Measurements from ENCODE around the gene IL20.

The IL20 gene, protein sequence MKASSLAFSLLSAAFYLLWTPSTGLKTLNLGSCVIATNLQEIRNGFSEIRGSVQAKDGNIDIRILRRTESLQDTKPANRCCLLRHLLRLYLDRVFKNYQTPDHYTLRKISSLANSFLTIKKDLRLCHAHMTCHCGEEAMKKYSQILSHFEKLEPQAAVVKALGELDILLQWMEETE

DNA sequence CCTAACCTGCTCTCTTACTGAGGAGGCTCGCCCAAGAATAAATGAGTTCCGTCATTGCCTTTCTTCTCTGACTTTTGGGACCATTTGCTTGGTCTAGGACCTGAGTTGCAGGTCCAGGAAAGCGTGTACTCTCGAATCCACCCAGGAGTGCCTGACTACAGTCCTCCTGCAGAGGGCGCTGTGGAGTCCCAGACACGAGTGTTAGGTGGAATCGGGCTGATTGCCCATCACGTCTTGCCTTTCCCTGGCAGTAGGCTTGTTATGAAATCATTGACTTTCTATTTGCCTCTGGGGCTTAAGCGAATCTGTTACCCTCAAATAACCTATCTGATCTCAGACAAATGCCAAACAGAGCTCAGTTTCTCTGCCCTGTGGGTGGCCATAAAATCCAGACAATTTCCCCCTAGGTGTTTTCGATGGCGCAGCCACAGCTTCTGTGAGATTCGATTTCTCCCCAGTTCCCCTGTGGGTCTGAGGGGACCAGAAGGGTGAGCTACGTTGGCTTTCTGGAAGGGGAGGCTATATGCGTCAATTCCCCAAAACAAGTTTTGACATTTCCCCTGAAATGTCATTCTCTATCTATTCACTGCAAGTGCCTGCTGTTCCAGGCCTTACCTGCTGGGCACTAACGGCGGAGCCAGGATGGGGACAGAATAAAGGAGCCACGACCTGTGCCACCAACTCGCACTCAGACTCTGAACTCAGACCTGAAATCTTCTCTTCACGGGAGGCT lies at the start of gene IL20:
Gene IL20 (plus strand): TSS at position 685 of the 733 bp plus-strand sequence. CDS start 230 bp downstream, outside the sequence.
- peak; percentile 88 for DNase-seq

DNA sequence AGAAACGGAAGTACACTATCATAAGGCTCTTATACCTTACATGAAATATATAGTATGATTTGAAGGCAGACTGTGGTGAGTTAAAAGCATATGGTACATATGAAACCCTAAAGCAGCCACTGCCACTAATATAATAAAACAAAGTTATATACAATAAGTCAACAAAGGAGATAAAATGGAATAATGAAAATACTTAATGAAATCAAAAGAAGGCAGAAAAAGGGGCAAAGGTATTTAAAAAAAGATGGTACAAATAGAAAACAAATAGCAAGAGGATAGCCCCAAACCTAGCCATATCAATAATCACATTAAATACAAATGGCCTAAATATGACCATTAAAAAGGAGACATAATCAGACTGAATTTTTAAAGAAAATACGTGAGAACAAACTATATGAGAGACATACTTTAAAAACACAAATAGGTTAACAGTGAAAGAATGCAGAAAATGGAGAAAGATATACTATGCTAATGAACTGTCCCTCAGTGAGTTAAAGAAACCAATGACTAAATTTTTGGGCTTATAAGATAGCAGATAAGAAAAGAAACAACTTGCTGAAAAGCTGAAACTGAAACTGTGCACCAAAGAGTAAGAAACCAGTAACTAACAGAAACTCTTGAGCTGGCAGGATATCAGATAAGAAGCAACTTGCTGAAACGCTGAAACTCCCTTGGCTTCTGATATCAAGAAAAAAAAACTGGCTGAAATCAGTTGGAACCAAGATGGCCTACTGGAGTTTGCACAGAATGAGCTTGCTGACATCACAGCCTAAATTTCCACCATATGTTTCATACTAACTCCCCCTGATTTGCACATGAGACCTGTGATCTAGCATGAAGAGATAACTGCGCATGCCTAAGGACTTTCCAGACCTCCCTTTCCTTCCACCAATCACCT lies 48.8 kb upstream of the IL20 start:
- no peak for DNase-seq

DNA sequence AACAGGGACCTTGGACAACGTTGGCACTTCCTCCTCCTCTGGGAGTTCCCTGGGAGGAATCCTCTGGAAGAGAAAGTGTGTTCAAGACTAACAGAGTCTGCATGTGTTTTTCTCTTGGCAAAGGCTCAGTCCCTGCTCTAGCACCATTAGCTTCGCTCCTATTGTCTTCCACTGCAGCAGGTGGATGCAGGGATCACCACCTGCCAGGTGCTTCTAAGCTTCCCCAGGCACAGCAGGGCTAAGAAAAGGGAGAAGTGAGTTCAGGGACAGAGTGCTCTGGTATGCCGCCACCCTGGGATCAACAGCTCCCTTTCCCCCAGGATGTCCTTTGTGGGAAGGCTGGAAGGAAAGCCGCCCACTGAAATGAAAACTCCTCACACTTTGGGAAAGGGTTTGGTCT lies 43.9 kb upstream of the IL20 start:
- no peak for DNase-seq

DNA sequence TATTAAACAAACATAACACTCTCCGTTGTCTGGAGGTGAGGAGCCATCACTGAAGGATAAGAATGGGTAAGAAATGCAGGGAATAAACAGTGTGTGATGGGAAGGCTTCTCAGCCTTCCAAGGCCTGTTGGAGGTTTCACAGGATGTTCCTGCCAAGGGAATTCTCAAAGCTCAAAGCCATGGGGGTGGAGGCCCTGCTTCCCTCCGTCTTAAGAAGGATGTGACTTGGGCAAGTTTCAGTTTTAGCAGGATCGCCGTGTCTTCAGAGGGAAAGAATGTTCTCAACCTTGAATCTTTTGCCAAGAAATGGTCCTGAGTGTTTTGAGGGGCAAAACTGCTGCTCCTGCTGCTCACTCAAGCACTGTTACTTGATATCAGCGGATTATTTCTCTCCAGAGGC lies 41.7 kb upstream of the IL20 start:
- DNase-seq: no peak

DNA sequence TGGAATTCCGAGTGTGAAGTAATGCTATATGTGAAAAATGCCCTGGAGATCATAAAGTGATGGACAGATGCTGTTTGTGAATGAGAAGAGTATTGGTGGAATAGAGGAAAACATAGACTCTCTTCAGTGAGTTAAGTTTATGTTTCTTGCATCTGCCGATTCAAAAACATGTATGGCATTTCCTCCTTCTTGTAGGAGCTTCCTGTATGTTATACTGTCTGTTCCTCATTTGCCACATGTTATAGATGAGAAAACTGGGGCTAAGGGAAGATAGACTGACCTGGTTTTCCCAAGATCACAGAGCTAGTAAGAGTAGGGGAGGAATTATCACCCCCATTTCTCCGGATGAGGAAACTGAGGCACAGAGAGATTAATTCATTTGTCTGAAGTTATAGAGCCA lies 41.1 kb upstream of the IL20 start:
- DNase-seq: no peak

DNA sequence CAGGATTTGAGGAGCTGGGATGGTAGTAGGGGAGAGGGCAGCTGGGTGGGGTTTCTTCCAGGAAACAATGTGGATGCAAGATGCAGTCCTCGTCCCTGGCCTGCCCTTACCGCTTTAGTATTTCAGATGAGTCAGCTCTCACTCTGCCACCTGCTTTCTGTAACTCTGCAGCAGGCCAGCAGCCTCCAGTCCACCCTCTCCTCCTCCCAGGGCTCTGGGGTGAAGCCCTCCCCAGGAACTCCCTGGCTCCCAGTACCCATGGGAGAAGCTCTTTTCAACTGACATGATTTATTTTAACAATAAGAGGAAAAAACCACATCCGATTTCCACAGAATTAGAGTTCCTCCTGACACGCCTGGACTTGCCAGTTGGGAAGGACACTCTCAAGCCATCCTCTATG lies 39.0 kb upstream of the IL20 start:
- no peak for DNase-seq

DNA sequence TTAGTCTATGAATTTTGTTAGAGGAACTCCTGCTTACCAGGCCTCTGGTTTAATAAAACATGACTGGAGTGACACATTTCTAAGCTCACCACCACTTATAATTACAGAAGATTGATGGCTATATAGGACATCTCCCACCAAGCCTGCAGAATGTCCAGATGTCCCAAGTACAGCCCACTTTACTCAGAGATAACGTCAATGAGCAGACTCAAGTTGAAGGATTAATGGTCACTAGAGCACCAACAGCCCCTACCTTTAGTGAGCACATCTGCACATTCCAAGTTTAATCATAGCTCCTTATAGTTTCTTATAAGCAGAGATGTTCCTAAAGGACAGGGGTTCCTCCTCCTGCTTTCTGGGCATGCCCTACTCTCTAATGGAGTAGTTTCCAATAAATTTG lies 37.4 kb upstream of the IL20 start:
- no peak for DNase-seq

DNA sequence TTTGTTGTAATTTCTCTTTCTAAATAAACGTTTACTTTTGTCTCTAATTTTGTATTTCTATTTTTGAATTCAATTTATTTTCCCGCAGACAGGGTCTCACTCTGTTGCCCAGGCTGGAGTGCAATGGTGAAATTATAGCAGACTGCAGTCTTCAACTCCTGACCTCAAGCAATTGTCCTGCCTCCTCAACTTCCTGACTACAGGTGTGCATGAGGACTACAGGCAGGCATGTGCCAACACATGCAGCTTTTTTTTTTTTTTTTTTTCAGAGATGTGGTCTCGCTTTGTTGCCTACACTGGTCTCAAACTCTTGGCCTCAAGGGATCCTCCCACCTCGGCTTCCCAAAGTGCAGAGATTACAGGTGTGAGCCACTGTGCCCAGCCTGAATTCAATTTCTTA lies 36.7 kb upstream of the IL20 start:
- DNase-seq: no peak

DNA sequence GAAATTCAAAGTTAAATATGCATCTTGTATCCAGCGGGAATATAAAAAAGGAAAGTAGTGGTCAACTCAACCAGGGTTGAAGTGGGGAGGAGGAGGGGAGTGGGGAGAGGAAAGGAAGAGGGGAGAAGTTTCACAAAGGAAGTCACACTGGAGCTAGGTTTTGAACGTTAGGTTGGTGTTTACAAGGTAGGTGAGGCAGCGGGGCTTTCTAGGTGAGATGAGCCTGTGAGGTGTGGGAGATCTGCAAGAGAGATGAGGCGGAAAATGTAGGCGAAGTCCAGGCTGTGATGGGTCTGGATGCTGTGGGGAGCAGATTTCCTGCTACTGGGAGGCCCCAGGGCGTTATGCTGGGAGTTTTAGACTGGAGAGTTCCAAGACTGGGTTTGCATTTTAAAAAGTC lies 36.1 kb upstream of the IL20 start:
- DNase-seq: no peak

DNA sequence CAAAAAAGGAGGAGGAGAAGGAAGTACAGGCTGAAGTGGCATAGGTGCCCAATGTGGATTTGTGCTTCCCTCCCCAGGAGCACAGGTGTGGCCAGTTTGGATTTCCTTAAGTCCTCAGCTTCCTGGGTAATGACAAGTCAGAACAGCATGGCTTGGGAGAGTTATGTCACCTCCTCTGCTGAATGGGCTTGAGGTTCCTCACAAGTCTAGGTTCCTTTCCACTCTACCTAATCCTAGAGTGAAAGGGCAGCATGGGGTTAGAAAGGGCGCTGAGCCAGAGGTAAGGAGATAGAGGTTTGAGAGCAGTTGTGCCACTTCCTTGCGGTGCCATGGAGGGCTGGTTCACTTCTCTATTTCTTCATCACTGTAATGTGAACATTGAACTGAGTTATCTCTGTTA lies 35.5 kb upstream of the IL20 start:
- no peak for DNase-seq

DNA sequence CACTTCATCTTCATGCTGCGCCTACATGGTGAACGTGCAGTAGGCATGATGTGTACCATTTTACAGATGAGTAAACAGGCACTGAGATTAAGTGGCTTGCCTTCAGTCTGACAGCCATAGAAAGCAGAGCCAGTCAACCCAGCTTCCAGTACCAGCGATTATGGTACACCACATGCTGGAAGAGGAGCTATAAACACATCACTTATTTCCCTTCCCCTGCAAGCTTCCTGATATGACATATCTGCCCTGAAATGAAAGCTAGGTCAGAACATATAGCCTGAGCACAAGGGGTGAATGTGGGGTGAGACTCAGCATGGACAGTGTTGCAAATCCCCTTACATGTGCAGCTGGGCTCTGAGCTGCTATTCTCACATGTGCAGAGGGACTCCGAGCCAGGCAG lies 33.8 kb upstream of the IL20 start:
- no peak for DNase-seq

DNA sequence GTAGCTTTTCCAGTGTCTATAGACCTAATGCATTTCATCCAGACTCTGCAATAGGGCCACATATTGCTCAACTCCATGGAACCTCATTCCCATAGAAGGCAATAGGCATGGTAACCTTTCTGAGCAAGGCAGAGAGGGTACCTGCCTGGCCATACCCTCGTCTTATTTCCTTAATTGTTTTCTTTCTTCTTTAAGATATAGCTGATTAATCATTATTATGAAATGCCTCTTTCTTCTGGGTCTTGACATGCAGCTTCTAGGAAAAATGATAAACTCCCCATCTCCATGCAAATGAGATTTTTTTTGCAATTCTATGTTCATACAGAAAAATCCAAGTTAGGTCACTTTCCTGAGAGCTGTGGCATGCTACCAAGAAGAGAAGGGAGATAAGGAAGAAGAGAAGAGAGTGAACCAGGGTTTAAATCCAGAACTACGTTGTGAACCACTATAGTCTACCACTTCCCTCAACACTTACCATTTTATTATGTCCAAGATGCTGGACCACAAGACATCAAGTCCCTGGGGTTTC lies 33.0 kb upstream of the IL20 start:
- DNase-seq: no peak

DNA sequence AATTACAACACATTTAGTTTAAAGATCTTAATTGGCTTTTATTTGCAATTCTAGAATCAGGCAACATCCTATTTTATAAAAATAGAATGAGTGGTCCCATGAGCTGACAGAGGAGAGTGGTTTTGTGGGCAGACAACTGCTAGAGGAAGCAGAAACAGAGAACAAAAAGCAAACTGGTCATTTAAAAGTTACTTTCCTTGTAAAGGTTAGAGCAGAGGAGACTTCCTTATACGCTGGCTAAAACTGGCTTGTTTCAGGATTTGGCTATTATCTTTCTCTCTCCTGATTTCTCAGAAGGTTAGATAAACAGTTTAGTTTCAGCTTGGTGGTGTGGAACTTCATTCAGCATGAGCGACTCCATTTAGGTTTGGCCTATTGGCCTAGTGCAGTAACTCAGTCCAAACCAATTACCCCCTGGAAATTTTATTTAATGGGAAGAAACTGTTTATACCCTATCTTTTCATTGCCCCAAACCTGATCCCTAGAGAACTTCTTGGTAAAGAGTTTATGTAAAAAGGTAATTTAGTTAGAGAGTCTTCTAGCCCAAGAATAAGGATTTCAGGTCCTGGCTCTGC lies 32.2 kb upstream of the IL20 start:
- DNase-seq: no peak

DNA sequence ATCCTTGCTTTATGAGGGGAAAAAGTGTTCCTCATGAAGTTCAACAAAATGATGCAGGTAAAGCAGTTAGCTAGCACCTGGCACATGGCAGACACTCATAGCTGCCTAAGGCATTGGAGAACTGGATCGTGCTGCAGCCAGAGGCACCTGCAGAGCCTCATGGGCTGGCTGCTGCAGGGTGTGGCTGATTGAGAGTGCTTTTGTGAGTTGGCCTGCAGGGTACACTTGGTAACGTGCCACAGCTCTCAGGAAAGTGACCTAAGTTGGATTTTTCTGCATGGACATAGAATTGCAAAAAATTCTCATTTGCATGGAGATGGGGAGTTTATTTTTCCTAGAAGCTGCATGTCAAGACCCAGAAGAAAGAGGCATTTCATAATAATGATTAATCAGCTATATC lies 31.6 kb upstream of the IL20 start:
- DNase-seq: no peak

DNA sequence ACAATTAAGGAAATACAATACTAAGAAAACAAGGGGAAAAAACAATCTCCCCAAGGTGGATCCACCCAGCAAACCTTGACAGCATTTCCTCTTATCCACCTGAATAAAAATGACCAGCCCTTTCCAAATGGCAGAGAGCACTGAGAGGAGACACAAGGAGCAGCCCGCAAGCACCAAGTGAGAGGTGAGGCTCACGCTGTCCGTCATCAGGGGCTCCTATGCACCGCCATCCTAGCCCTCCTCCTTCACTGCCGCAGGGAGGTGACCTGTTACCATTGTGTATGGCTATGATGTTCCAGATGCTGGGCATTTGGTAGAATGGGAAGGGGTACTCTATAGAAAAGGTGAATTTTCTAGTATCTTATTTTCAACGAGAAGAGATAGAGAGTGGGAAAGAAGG lies 31.2 kb upstream of the IL20 start:
- no peak for DNase-seq

DNA sequence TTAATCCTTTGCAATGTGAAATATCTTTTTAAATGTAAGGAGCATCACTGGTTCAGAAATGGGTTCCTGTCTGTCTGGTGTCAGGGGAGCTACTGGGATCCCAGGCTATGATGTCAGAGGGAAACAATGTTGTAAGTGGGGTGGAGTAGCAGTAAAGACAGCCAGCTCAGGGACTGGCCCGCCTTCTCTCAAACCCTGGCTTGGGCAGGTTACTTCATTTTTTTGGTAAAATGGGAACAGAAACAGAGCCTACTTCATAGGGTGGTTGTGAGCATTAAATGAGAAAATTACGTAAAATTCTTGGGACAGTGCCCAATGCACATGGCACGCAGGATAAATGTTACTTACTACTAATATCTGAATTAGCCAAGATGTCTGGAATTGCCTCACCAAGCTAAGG lies 30.7 kb upstream of the IL20 start:
- DNase-seq: no peak

DNA sequence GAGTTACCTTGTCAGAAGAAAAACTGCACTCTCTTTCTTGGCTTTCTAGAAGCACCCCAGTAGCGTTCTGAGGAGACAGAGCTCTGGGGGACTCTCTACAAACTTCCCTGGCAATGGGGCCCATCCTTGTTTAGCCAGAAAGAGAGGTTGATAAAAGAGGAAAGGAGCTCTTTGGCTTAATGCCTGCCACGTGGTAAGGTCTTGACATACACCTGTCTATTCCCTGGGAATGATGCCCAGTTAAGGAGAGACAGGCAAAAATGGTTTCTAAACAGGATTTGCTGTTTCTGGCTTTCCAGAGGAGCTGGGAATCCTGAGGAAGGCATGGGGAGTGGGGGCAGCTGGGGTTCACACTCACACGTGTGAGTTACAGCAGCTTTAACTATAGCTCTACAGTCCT lies 30.2 kb upstream of the IL20 start:
- no peak for DNase-seq

DNA sequence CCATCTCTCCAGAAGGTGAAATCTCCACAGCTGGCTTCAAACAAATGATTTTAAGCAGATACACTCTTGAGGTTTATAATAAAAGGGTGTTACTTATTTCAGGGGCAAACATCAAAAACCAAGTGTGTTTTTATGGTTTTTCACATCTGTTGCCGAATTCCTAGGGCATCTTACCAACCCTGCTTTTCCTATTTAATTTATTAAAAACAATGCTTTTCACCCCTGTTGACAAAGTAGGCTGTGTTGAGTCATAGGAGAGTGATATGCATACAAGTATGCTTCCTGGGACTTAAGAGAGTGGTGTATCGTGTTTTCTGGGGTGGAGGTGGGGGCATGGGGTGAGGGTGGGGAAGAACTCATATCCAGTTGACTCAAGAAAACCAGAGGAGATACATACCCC lies 29.3 kb upstream of the IL20 start:
- no peak for DNase-seq

DNA sequence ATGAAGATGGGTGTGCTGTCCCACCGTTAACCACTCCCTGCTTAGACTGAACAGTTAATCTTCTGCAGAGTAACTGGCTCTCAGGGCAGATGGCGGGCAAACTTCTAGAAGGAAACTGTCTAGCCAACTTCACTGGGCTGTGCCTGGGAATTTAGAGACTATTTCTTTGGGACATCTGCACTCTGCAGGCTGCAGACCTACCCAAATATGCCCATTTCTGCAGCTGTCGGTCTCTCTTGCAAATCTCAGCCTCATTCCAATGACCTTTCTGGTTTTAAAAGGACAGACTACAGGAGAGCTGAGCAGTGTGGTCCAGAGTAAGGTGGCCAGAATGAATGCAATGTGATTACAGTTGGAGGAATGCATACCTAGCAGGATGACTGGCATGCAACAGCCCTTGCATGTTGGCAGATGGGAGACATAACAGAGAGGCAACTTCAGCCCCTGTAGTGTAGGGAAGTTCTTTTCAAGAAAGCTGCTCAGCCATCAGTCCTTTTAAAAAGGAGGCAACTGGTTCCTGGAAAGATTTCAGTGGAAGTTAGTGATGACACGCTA lies 26.3 kb upstream of the IL20 start:
- DNase-seq: no peak

DNA sequence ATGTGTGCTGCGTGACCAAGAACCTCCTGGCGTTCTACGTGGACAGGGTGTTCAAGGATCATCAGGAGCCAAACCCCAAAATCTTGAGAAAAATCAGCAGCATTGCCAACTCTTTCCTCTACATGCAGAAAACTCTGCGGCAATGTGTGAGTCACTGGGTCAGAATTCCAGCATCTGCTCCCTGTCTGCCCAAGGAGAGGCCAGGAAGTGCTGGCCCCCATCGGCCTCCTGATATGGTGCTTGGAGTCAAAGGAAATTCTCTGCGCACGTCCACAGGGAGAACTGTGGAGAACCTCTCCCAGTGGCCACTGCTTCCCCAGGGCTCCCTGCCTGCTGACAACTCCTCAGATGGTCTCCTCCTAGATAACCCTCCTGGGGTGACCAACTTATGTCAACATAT lies 25.6 kb upstream of the IL20 start:
- no peak for DNase-seq

DNA sequence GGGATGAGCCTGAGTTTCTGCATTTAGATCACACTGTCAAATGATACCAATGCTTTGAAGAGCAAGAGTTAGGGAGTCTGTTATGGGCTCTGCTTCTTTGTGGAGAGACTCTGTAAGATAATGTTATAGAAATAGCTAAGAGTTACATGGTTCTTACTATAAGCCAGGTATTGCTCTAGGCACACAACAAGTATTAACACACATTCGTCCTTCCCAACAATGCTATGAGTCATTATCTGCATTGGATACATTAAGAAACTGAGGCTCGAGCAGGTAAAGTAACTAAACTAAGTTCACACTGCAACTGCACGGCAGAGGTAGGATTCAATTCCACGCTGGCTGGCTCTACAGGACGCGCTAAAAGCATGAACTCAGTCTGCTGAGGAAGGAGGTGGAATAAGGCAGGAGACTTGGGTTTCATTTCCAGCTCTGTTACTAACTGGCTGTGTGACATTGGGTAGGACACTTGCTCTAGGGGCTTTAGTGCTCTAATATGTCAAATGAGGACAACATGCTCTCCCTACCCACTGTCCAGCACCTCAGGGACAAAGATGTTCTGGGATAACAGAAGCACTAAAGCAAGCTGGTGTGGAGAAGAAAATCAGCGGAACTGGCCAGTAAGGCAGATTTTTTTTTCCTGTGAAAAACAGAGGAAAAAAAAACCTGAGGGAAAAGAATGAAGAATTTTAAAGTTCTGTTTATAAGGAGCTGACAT lies 23.7 kb upstream of the IL20 start:
- DNase-seq: no peak

DNA sequence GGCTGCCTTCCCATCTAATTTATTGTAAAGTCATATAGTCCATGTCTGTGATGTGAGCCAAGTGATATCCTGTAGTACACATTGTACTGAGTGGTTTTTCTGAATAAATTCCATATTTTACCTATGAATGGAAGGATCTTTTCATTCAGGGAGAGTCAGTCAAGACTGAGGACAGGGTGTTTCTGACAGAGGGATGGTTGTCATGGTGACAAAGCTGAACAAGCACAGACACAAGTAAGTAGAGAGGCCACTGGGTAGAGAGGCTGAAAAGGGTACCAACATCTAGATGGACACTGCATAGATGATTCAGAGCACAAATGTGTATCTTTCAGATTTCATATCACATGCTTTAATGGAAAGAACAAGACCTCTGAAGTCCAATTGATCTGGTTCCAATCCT lies 22.6 kb upstream of the IL20 start:
- no peak for DNase-seq
